NCI-H345 treated with DMSO at 0.1 percent for 48 hours (cell line): ENCODE results near the gene APC.
"Not testable (repeated sequence)": the region's sequence is repeated elsewhere in the genome, so short reads cannot be mapped to it uniquely, and the experiment has no call there.

Experiments used
- DNase-seq: peaks from one replicate; lab custom pipeline; 2025; ENCODE audit not compliant: unreplicated experiment; lab: John Stamatoyannopoulos, UW

Gene APC

GRCh38 chr5:112713206-112713605 lies 24.5 kb upstream of the APC start:
- no peak for DNase-seq

- DNase-seq, result not testable (repeated sequence)
Observed at GRCh38 chr5:112716895-112717294, 20.8 kb upstream of the APC start.

GRCh38 chr5:112717506-112718082 lies 20.1 kb upstream of the APC start:
- DNase-seq, result no peak

- no peak for DNase-seq
Observed at GRCh38 chr5:112718344-112718743, 19.3 kb upstream of the APC start.

- DNase-seq, result no peak
Observed at GRCh38 chr5:112720576-112720975, 17.1 kb upstream of the APC start.

GRCh38 chr5:112724901-112725300 lies 12.8 kb upstream of the APC start:
- no peak for DNase-seq

GRCh38 chr5:112729630-112730029 lies 8.1 kb upstream of the APC start:
- DNase-seq, result no peak

GRCh38 chr5:112732131-112732530 lies 5.6 kb upstream of the APC start:
- DNase-seq, result no peak

GRCh38 chr5:112733586-112733985 lies 4.1 kb upstream of the APC start:
- DNase-seq, result no peak

- no peak for DNase-seq
Observed at GRCh38 chr5:112734597-112734996, 3.1 kb upstream of the APC start.

- DNase-seq, result no peak
Observed at GRCh38 chr5:112735702-112736101, 2.0 kb upstream of the APC start.

GRCh38 chr5:112737070-112737462 lies 619 bp upstream of the APC start:
- DNase-seq, result no peak

- no peak for DNase-seq
Observed at GRCh38 chr5:112738191-112738560, 491 bp downstream of the APC start.

- no peak for DNase-seq
Observed at GRCh38 chr5:112742424-112742823, 4.7 kb downstream of the APC start.

GRCh38 chr5:112743631-112744030 lies 5.9 kb downstream of the APC start:
- DNase-seq, result no peak

- no peak for DNase-seq
Observed at GRCh38 chr5:112752335-112752734, 14.7 kb downstream of the APC start.

GRCh38 chr5:112755703-112756102 lies 18.0 kb downstream of the APC start:
- no peak for DNase-seq

GRCh38 chr5:112757468-112758208 lies 20.0 kb downstream of the APC start:
- peak; percentile 29 for DNase-seq

- DNase-seq, result no peak
Observed at GRCh38 chr5:112758676-112759075, 21.0 kb downstream of the APC start.

- no peak for DNase-seq
Observed at GRCh38 chr5:112762113-112762810, 24.6 kb downstream of the APC start.

- DNase-seq, result no peak
Observed at GRCh38 chr5:112763165-112763564, 25.5 kb downstream of the APC start.

GRCh38 chr5:112772124-112772523 lies 34.4 kb downstream of the APC start:
- DNase-seq, result no peak
